ENCODE data around the gene BOLA2.
"Not testable (repeated sequence)": the region's sequence is repeated elsewhere in the genome, so short reads cannot be mapped to it uniquely, and the experiment has no call there.

GRCh38 chr16:29466904-29467303 is 12.8 kb upstream of the BOLA2 start:
- TF ChIP-seq, protein P1, sequence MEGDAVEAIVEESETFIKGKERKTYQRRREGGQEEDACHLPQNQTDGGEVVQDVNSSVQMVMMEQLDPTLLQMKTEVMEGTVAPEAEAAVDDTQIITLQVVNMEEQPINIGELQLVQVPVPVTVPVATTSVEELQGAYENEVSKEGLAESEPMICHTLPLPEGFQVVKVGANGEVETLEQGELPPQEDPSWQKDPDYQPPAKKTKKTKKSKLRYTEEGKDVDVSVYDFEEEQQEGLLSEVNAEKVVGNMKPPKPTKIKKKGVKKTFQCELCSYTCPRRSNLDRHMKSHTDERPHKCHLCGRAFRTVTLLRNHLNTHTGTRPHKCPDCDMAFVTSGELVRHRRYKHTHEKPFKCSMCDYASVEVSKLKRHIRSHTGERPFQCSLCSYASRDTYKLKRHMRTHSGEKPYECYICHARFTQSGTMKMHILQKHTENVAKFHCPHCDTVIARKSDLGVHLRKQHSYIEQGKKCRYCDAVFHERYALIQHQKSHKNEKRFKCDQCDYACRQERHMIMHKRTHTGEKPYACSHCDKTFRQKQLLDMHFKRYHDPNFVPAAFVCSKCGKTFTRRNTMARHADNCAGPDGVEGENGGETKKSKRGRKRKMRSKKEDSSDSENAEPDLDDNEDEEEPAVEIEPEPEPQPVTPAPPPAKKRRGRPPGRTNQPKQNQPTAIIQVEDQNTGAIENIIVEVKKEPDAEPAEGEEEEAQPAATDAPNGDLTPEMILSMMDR (IDR thresholded peaks at IDR 0.05): not testable (repeated sequence)
- TF ChIP-seq POLR2A (IDR thresholded peaks at IDR 0.05): not testable (repeated sequence)

Data from esophagus squamous epithelium (tissue), 4 donors.